HUES64 (cell line): ENCODE data around the gene TBC1D2.

Source experiments
- H3K27ac ChIP-seq: 2 replicates; pipeline ENCODE4 v1.7.0; 2013; ENCODE audit warnings: low read depth, low read length, inconsistent platforms
- H3K27me3 ChIP-seq: 2 replicates; pipeline ENCODE4 v1.6.1; 2013; ENCODE audit warnings: mild to moderate bottlenecking, low read length; ENCODE audit not compliant: insufficient read depth
- H3K36me3 ChIP-seq: 2 replicates; pipeline ENCODE4 v1.6.1; 2013; ENCODE audit warnings: mild to moderate bottlenecking, low read length; ENCODE audit not compliant: insufficient read depth
- H3K4me1 ChIP-seq: 2 replicates; pipeline ENCODE4 v1.6.1; 2013; ENCODE audit warnings: mild to moderate bottlenecking, low read length, moderate library complexity; ENCODE audit not compliant: insufficient read depth
- H3K4me3 ChIP-seq: 2 replicates; pipeline ENCODE4 v1.5.1; 2013; ENCODE audit warnings: mild to moderate bottlenecking, low read length, moderate library complexity
- H3K9ac ChIP-seq: 2 replicates; pipeline ENCODE4 v1.6.1; 2013; ENCODE audit warnings: mild to moderate bottlenecking, low read depth, low read length
- H3K9me3 ChIP-seq: 2 replicates; pipeline ENCODE4 v1.6.1; 2013; ENCODE audit warnings: low read depth, low read length; ENCODE audit not compliant: insufficient read depth
- WGBS: fragments of 150-250, 120-280 bp; methylation state at CpG from one replicate; pipeline ENCODE4 v1.1.7; 2013; ENCODE audit warnings: missing lambda C conversion rate; 5-methylcytosine and 5-hydroxymethylcytosine counted together

Gene TBC1D2

GRCh38 chr9:98159790-98160189 is 95.7 kb downstream of the TBC1D2 start:
- H3K9ac ChIP-seq = no peak overlapping the region
- H3K36me3 ChIP-seq = peaks cover 14% of the 10 kb centered on the region
- no peaks in the 10 kb centered on the region for H3K4me1 ChIP-seq
- no peak overlapping the region for H3K27ac ChIP-seq
- 90% methylated on average over 6 of the region's 6 CpGs for WGBS
- H3K9me3 ChIP-seq = no peaks in the 10 kb centered on the region
- H3K4me3 ChIP-seq = no peak overlapping the region
- H3K27me3 ChIP-seq = no peaks in the 10 kb centered on the region

GRCh38 chr9:98159301-98159700 is 96.1 kb downstream of the TBC1D2 start:
- 92% methylated on average over 5 of the region's 5 CpGs for WGBS
- no peak overlapping the region for H3K4me3 ChIP-seq
- H3K9ac ChIP-seq = no peak overlapping the region
- H3K27ac ChIP-seq = no peak overlapping the region
- H3K9me3 ChIP-seq = no peaks in the 10 kb centered on the region
- no peaks in the 10 kb centered on the region for H3K27me3 ChIP-seq
- no peaks in the 10 kb centered on the region for H3K4me1 ChIP-seq
- peaks cover 19% of the 10 kb centered on the region for H3K36me3 ChIP-seq

GRCh38 chr9:98158071-98158831 is 97.2 kb downstream of the TBC1D2 start:
- no peak overlapping the region for H3K27ac ChIP-seq
- 93% methylated on average over 4 of the region's 4 CpGs for WGBS
- H3K36me3 ChIP-seq = peaks cover 25% of the 10 kb centered on the region
- no peak overlapping the region for H3K4me3 ChIP-seq
- H3K27me3 ChIP-seq = no peaks in the 10 kb centered on the region
- H3K9ac ChIP-seq = no peak overlapping the region
- H3K9me3 ChIP-seq = no peaks in the 10 kb centered on the region
- no peaks in the 10 kb centered on the region for H3K4me1 ChIP-seq

GRCh38 chr9:98157372-98157771 is 98.1 kb downstream of the TBC1D2 start:
- WGBS = 95% methylated on average over 10 of the region's 10 CpGs
- Histone ChIP-seq H3K27me3 (no peaks in the 10 kb centered on the region), H3K4me1 (no peaks in the 10 kb centered on the region), H3K9me3 (no peaks in the 10 kb centered on the region), H3K9ac (no peak overlapping the region), H3K4me3 (no peak overlapping the region), H3K27ac (no peak overlapping the region), H3K36me3 (peaks cover 32% of the 10 kb centered on the region)

- 95% methylated on average over 2 of the region's 2 CpGs for WGBS
- H3K4me3 ChIP-seq = no peak overlapping the region
- H3K27me3 ChIP-seq = no peaks in the 10 kb centered on the region
- H3K27ac ChIP-seq = no peak overlapping the region
- H3K9me3 ChIP-seq = no peaks in the 10 kb centered on the region
- no peaks in the 10 kb centered on the region for H3K4me1 ChIP-seq
- H3K9ac ChIP-seq = no peak overlapping the region
- H3K36me3 ChIP-seq = peaks cover 32% of the 10 kb centered on the region
Observed at GRCh38 chr9:98154678-98155077, 100.8 kb downstream of the TBC1D2 start.

GRCh38 chr9:98152526-98152925 is 102.9 kb downstream of the TBC1D2 start:
- H3K27me3 ChIP-seq = no peaks in the 10 kb centered on the region
- no peak overlapping the region for H3K27ac ChIP-seq
- no peak overlapping the region for H3K4me3 ChIP-seq
- H3K9me3 ChIP-seq = no peaks in the 10 kb centered on the region
- H3K4me1 ChIP-seq = no peaks in the 10 kb centered on the region
- peaks cover 38% of the 10 kb centered on the region for H3K36me3 ChIP-seq
- no peak overlapping the region for H3K9ac ChIP-seq

- Histone ChIP-seq H3K27me3 (no peaks in the 10 kb centered on the region), H3K9me3 (no peaks in the 10 kb centered on the region), H3K4me1 (no peaks in the 10 kb centered on the region), H3K27ac (no peak overlapping the region), H3K4me3 (no peak overlapping the region), H3K36me3 (peaks cover 27% of the 10 kb centered on the region), H3K9ac (no peak overlapping the region)
- 92% methylated on average over 3 of the region's 3 CpGs for WGBS
Observed at GRCh38 chr9:98150721-98151120, 104.7 kb downstream of the TBC1D2 start.

- 92% methylated on average over 7 of the region's 7 CpGs for WGBS
- Histone ChIP-seq H3K27me3 (no peaks in the 10 kb centered on the region), H3K9me3 (no peaks in the 10 kb centered on the region), H3K36me3 (peaks cover 27% of the 10 kb centered on the region), H3K9ac (no peak overlapping the region), H3K27ac (no peak overlapping the region), H3K4me1 (no peaks in the 10 kb centered on the region), H3K4me3 (no peak overlapping the region)
Observed at GRCh38 chr9:98150164-98150563, 105.3 kb downstream of the TBC1D2 start.

- H3K4me1 ChIP-seq = no peaks in the 10 kb centered on the region
- no peaks in the 10 kb centered on the region for H3K27me3 ChIP-seq
- no peak overlapping the region for H3K4me3 ChIP-seq
- H3K9ac ChIP-seq = no peak overlapping the region
- peaks cover 20% of the 10 kb centered on the region; the same call in 1 of the 2 replicates for H3K36me3 ChIP-seq
- no peaks in the 10 kb centered on the region for H3K9me3 ChIP-seq
- H3K27ac ChIP-seq = no peak overlapping the region
- WGBS = 83% methylated on average over 3 of the region's 3 CpGs
Observed at GRCh38 chr9:98149422-98149821, 106.0 kb downstream of the TBC1D2 start.
